Gastroesophageal sphincter (tissue), 3 donors: Measurements from ENCODE around the gene DPYD.

Experiments used
- EP300 ChIP-seq: sonication (generic); formaldehyde crosslinking; IDR thresholded peaks from one replicate; pipeline ENCODE4 v1.6.1; 2017; ENCODE audit warnings: antibody characterized with exemption, mild to moderate bottlenecking
- POLR2A ChIP-seq, 2 donors: fragments of 450-650 bp; IDR thresholded peaks; one replicate each; pipeline ENCODE4 v1.6.1; 2017; ENCODE audit warnings: antibody characterized with exemption in 2 of 2, mild to moderate bottlenecking in 2 of 2, moderate library complexity in 1 of 2
- POLR2AphosphoS5 ChIP-seq: sonication (generic); formaldehyde crosslinking; IDR thresholded peaks from one replicate; pipeline ENCODE4 v1.6.1; 2017; ENCODE audit warnings: antibody characterized with exemption
- TF ChIP-seq, protein P1 (sequence below), 4 experiments: fragments of 200-600 bp in 2 of 4; fragments of 450-650 bp in 2 of 4; sonication (generic) in 1 of 4; IDR thresholded peaks; one replicate each; pipeline ENCODE4 v1.5.1; 2017 to 2019; ENCODE audit warnings: antibody characterized with exemption in 4 of 4, mild to moderate bottlenecking in 2 of 4, moderate library complexity in 2 of 4

DNA sequence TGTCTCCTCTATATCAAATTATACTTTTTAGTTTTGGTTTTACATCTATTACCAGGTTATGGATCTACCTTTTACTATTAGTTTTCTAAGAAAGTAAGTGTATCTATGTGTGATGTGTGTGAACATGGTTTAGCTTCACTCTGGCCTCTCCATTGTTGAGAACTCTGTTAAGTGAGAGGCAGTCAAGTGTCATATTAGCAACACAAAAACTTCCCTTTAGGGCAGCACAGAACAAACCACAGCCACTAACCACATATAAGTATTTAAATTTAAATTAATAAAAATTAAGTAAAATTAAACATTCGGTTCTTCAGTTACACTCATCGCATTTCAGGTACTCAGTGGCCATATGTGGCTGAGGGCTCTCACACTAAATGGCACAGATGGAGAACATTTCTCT is 96.6 kb downstream of the DPYD start:
- TF ChIP-seq, protein P1, sequence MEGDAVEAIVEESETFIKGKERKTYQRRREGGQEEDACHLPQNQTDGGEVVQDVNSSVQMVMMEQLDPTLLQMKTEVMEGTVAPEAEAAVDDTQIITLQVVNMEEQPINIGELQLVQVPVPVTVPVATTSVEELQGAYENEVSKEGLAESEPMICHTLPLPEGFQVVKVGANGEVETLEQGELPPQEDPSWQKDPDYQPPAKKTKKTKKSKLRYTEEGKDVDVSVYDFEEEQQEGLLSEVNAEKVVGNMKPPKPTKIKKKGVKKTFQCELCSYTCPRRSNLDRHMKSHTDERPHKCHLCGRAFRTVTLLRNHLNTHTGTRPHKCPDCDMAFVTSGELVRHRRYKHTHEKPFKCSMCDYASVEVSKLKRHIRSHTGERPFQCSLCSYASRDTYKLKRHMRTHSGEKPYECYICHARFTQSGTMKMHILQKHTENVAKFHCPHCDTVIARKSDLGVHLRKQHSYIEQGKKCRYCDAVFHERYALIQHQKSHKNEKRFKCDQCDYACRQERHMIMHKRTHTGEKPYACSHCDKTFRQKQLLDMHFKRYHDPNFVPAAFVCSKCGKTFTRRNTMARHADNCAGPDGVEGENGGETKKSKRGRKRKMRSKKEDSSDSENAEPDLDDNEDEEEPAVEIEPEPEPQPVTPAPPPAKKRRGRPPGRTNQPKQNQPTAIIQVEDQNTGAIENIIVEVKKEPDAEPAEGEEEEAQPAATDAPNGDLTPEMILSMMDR (IDR thresholded peaks at IDR 0.05) = no peak
- TF ChIP-seq POLR2A (IDR thresholded peaks at IDR 0.05) = no peak
- TF ChIP-seq EP300 = no peak
- TF ChIP-seq POLR2AphosphoS5 = no peak
